HepG2 (cell line): Measurements from ENCODE around the gene COPA. TPM values are rescaled to one million over a fixed set of nuclear protein-coding genes. Genes with fewer than 3 reads are reported as not detected.
A peak's percentile ranks its signal among the peaks of the same experiment; 100 is the strongest.

Experiments used
- ATM ChIP-seq: fragments of 450-650 bp; IDR thresholded peaks from 2 replicates; pipeline ENCODE4 v1.7.1; 2017; ENCODE audit warnings: mild to moderate bottlenecking, borderline replicate concordance
- ELF3 ChIP-seq: IDR thresholded peaks from 2 replicates; pipeline ENCODE4 v1.6.1; 2016; ENCODE audit warnings: missing genetic modification reagents, missing compliant biosample characterization
- ETV5 ChIP-seq: IDR thresholded peaks from 2 replicates; pipeline ENCODE4 v1.6.1; 2018; ENCODE audit warnings: missing biosample characterization, missing genetic modification reagents, inconsistent platforms, borderline replicate concordance
- GTF3A ChIP-seq: sonication (generic); formaldehyde crosslinking; conservative IDR thresholded peaks from 2 replicates; pipeline ENCODE4 v1.4.0; 2020; ENCODE audit warnings: mild to moderate bottlenecking, missing genetic modification reagents
- IKZF1 ChIP-seq: fragments of 450-650 bp; IDR thresholded peaks from 2 replicates; pipeline ENCODE4 v1.7.1; 2016
- KLF6 ChIP-seq: IDR thresholded peaks from 2 replicates; pipeline ENCODE4 v1.8.0; 2016; ENCODE audit warnings: missing biosample characterization, missing genetic modification reagents
- RXRB ChIP-seq: IDR thresholded peaks from 2 replicates; pipeline ENCODE4 v1.6.1; 2016; ENCODE audit warnings: borderline replicate concordance, missing genetic modification reagents, missing compliant biosample characterization
- ZFP36L1 ChIP-seq: sonication (generic); formaldehyde crosslinking; IDR thresholded peaks from 2 replicates; pipeline ENCODE4 v1.8.0; 2022; ENCODE audit warnings: mild to moderate bottlenecking, missing genetic modification reagents, moderate library complexity
- ZMYM3 ChIP-seq: sonication (generic); formaldehyde crosslinking; IDR thresholded peaks from 2 replicates; pipeline ENCODE4 v1.5.1; 2020; ENCODE audit warnings: mild to moderate bottlenecking, missing genetic modification reagents
- ZNF24 ChIP-seq: fragments of 450-650 bp; IDR thresholded peaks from 2 replicates; pipeline ENCODE4 v1.6.1; 2017; ENCODE audit warnings: antibody characterized with exemption, mild to moderate bottlenecking
- ZSCAN22 ChIP-seq: sonication (generic); formaldehyde crosslinking; IDR thresholded peaks from 2 replicates; pipeline ENCODE4 v1.4.0; 2020; ENCODE audit warnings: mild to moderate bottlenecking, missing genetic modification reagents
- ZSCAN9 ChIP-seq: IDR thresholded peaks from 2 replicates; pipeline ENCODE4 v1.6.1; 2016; ENCODE audit warnings: borderline replicate concordance
- polyA plus RNA-seq, 8 experiments: library from polyadenylated mRNA; depleted of rRNA in 3 of 8; stranded (reverse) in 7 of 8; unstranded in 1 of 8; fragments of >200 nt; fragmentation: Illumina TruSeq in 4 of 8; extraction: Trizol in 4 of 8; gene quantifications; 2 replicates each; pipeline versions ENCODE4 v1.2.1 to v1.2.3, GENCODE V29; 2011 to 2016; ENCODE audit warnings: low read depth in 4 of 8, missing spikeins in 1 of 8, mixed read lengths in 1 of 8; ENCODE audit not compliant: insufficient read depth in 1 of 8
- total RNA-seq, 5 experiments: library from RNA; depleted of rRNA; stranded (reverse); fragments of >200 nt; fragmentation: Illumina TruSeq; extraction: Trizol; gene quantifications; 2 replicates each; pipeline ENCODE4 v1.2.3, GENCODE V29; 2016; ENCODE audit warnings: low read depth in 1 of 5
- TF ChIP-seq, protein P1 (sequence below): sonication (generic); formaldehyde crosslinking; IDR thresholded peaks from 2 replicates; pipeline ENCODE4 v1.5.0; 2020; ENCODE audit warnings: mild to moderate bottlenecking, low read depth, missing genetic modification reagents, borderline replicate concordance
- TF ChIP-seq, protein P2 (sequence below): sonication (generic); formaldehyde crosslinking; IDR thresholded peaks from 2 replicates; pipeline ENCODE4 v1.9.0; 2021; ENCODE audit warnings: missing genetic modification reagents, borderline replicate concordance
- TF ChIP-seq, protein P3 (sequence below): sonication (generic); formaldehyde crosslinking; IDR thresholded peaks from 2 replicates; pipeline ENCODE4 v1.4.0; 2020; ENCODE audit warnings: mild to moderate bottlenecking, missing genetic modification reagents, borderline replicate concordance
- TF ChIP-seq, protein P4 (sequence below): sonication (generic); formaldehyde crosslinking; IDR thresholded peaks from 2 replicates; pipeline ENCODE4 v1.8.0; 2022; ENCODE audit warnings: missing genetic modification reagents, mild to moderate bottlenecking, inconsistent platforms, borderline replicate concordance
- TF ChIP-seq, protein P5 (sequence below): sonication (generic); formaldehyde crosslinking; IDR thresholded peaks from 2 replicates; pipeline ENCODE4 v1.4.0; 2020; ENCODE audit warnings: missing genetic modification reagents
- TF ChIP-seq, protein P6 (sequence below): conservative IDR thresholded peaks from 2 replicates; pipeline ENCODE4 v1.6.1; 2018; ENCODE audit warnings: missing genetic modification reagents

The COPA gene
- total and polyA plus RNA-seq, 2 of the 13 experiments (the other 11 are each of a cell fraction or from before 2014, with no cell fraction given) = 160 to 197 TPM

DNA sequence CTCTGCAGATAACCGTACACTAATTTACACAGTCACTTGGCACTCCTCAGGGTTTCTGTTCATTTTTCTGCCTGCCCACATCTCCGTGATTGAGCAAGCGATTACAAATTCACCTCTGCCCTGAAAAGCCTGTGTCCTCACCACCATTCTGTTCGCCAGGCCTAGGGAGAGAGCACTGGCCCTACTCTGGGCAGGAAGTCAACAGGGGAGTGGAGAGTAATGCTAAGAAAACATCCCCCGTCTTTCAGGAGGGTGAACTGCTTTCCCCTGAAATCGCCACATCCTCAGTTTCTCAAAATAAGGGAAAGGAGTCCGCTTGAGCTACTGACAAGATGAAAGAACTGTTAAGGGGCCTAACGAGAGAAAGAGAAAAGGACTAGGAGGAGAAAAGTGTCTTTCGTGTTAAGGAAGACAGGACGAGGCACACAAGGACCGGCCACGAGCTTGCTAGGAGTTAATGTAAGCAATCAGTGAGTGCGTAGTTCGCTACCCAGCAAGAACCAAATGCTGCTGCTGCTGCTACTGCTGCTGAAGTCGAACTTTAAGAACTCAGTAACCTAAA, 58.7 kb downstream of the COPA start (continued):
- TF ChIP-seq ZSCAN22 (no peak), KLF6 (CRISPR knock-in tag) (no peak), GTF3A (no peak), ZSCAN9 (no peak), ATM (no peak), RXRB (CRISPR knock-in tag) (0 out of 2 replicates have a peak, but pooled peaks have one; percentile 9), ZNF24 (no peak), ETV5 (CRISPR knock-in tag) (no peak), ZFP36L1 (CRISPR knock-in tag) (peak; percentile 16; the same call in 1 of the 2 replicates), ZMYM3 (CRISPR knock-in tag) (no peak), IKZF1 (no peak), ELF3 (CRISPR knock-in tag) (no peak)
- TF ChIP-seq, protein P1, sequence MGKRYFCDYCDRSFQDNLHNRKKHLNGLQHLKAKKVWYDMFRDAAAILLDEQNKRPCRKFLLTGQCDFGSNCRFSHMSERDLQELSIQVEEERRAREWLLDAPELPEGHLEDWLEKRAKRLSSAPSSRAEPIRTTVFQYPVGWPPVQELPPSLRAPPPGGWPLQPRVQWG (CRISPR knock-in tag) = no peak
- TF ChIP-seq, protein P2, sequence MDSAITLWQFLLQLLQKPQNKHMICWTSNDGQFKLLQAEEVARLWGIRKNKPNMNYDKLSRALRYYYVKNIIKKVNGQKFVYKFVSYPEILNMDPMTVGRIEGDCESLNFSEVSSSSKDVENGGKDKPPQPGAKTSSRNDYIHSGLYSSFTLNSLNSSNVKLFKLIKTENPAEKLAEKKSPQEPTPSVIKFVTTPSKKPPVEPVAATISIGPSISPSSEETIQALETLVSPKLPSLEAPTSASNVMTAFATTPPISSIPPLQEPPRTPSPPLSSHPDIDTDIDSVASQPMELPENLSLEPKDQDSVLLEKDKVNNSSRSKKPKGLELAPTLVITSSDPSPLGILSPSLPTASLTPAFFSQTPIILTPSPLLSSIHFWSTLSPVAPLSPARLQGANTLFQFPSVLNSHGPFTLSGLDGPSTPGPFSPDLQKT (CRISPR knock-in tag) = no peak
- TF ChIP-seq, protein P3, sequence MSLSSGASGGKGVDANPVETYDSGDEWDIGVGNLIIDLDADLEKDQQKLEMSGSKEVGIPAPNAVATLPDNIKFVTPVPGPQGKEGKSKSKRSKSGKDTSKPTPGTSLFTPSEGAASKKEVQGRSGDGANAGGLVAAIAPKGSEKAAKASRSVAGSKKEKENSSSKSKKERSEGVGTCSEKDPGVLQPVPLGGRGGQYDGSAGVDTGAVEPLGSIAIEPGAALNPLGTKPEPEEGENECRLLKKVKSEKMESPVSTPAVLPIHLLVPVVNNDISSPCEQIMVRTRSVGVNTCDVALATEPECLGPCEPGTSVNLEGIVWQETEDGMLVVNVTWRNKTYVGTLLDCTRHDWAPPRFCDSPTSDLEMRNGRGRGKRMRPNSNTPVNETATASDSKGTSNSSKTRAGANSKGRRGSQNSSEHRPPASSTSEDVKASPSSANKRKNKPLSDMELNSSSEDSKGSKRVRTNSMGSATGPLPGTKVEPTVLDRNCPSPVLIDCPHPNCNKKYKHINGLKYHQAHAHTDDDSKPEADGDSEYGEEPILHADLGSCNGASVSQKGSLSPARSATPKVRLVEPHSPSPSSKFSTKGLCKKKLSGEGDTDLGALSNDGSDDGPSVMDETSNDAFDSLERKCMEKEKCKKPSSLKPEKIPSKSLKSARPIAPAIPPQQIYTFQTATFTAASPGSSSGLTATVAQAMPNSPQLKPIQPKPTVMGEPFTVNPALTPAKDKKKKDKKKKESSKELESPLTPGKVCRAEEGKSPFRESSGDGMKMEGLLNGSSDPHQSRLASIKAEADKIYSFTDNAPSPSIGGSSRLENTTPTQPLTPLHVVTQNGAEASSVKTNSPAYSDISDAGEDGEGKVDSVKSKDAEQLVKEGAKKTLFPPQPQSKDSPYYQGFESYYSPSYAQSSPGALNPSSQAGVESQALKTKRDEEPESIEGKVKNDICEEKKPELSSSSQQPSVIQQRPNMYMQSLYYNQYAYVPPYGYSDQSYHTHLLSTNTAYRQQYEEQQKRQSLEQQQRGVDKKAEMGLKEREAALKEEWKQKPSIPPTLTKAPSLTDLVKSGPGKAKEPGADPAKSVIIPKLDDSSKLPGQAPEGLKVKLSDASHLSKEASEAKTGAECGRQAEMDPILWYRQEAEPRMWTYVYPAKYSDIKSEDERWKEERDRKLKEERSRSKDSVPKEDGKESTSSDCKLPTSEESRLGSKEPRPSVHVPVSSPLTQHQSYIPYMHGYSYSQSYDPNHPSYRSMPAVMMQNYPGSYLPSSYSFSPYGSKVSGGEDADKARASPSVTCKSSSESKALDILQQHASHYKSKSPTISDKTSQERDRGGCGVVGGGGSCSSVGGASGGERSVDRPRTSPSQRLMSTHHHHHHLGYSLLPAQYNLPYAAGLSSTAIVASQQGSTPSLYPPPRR (CRISPR knock-in tag) = no peak
- TF ChIP-seq, protein P4, sequence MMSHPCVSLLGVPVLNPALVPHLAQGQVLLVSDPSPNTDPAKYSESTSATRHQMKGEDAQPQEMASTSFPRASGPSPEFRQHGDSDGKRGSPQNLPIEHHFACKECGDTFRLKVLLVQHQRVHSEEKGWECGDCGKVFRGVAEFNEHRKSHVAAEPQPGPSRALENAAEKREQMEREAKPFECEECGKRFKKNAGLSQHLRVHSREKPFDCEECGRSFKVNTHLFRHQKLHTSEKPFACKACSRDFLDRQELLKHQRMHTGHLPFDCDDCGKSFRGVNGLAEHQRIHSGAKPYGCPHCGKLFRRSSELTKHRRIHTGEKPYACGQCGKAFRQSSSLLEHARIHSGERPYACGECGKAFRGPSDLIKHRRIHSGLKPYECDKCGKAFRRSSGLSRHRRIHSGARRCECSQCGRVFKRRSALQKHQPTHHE (CRISPR knock-in tag) = no peak
- TF ChIP-seq, protein P5, sequence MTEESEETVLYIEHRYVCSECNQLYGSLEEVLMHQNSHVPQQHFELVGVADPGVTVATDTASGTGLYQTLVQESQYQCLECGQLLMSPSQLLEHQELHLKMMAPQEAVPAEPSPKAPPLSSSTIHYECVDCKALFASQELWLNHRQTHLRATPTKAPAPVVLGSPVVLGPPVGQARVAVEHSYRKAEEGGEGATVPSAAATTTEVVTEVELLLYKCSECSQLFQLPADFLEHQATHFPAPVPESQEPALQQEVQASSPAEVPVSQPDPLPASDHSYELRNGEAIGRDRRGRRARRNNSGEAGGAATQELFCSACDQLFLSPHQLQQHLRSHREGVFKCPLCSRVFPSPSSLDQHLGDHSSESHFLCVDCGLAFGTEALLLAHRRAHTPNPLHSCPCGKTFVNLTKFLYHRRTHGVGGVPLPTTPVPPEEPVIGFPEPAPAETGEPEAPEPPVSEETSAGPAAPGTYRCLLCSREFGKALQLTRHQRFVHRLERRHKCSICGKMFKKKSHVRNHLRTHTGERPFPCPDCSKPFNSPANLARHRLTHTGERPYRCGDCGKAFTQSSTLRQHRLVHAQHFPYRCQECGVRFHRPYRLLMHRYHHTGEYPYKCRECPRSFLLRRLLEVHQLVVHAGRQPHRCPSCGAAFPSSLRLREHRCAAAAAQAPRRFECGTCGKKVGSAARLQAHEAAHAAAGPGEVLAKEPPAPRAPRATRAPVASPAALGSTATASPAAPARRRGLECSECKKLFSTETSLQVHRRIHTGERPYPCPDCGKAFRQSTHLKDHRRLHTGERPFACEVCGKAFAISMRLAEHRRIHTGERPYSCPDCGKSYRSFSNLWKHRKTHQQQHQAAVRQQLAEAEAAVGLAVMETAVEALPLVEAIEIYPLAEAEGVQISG (CRISPR knock-in tag) = 0 out of 2 replicates have a peak, but pooled peaks have one; percentile 32
- TF ChIP-seq, protein P6, sequence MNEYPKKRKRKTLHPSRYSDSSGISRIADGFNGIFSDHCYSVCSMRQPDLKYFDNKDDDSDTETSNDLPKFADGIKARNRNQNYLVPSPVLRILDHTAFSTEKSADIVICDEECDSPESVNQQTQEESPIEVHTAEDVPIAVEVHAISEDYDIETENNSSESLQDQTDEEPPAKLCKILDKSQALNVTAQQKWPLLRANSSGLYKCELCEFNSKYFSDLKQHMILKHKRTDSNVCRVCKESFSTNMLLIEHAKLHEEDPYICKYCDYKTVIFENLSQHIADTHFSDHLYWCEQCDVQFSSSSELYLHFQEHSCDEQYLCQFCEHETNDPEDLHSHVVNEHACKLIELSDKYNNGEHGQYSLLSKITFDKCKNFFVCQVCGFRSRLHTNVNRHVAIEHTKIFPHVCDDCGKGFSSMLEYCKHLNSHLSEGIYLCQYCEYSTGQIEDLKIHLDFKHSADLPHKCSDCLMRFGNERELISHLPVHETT (CRISPR knock-in tag) = no peak
